HG03097 (cell line): ENCODE measurements around the gene PIEZO2.

Experiments used
- ATAC-seq: cut with Tn5 transposase; IDR thresholded peaks from one replicate; pipeline ENCODE4 v1.9.1; 2021; ENCODE audit not compliant: unreplicated experiment, low FRiP score

Gene PIEZO2

DNA sequence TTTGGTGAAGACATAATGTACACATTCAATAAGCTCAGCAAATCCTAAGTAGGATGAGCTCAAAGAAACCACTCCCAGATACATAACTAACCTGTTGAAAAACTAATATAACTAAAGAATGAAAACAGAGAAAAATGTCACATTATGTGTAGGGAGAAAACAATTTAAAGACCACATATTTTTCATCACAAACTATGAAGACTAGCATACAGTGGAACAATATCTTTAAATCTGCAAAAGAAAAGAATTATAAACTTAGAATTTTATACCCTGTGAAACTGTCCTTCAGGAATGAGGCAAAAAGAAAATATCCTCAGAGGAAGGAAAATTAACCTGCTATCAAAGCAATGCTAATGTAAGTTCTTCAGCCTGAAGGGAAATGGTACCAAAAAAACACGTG, 151.5 kb downstream of the PIEZO2 start:
- no peak for ATAC-seq

- ATAC-seq = no peak
These were observed 153.8 kb downstream of the PIEZO2 start for GRCh38 chr18:10995550-10995949.

DNA sequence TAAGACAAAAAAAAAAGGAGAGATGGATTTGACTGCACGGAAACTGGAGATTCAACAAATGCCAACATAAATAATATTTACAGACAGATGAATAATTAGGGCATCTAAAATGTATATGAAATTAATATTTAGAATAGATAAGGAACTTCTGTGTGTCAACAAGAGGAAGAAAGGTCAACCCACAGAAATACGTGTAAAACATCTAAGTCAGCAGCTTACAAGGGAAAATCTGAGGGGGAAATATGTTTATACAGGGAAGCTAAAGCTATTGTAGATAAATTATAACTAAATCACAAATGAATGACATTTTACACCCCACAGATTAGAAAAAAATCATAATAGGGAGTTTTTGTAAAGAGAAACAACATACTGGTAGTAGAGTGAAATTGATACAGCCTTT, 159.9 kb downstream of the PIEZO2 start:
- no peak for ATAC-seq

DNA sequence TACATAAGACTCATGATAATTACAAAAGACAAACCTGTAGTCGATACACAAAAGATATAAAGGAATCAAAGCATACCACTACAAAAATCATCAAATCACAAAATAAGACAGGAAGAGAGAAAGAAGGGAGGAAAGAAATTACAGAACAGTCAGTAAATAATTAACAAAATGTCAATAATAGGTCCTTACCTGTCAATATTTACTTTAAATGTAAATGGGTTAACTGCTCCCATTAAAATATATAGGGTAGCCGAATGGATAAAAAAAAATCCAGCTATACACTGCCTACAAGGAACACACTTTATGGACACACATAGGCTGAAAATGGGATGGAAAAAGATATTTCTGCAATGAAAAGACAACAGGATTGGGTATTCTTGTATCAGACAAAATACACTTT, 163.7 kb downstream of the PIEZO2 start:
- ATAC-seq = no peak

- ATAC-seq = no peak
These were observed 170.0 kb downstream of the PIEZO2 start for GRCh38 chr18:10979411-10979810.

DNA sequence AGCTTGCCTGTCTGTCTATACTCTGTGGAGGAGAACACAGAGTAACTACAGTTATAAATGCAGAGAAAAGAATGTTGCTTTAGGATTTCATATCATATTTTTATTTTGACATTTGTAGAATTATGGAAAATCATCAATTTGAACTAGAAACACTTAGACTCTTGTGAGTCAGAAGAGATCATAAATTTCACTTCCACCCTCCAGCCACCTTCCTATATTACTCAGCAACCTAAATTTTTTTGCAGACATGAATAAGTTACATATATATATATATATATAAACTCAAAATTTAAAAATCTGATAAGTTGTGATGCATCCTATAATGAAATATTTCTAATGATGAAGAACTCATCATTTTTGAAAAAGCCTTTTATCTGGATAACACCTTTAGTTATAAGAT, 172.3 kb downstream of the PIEZO2 start:
- no peak for ATAC-seq

- no peak for ATAC-seq
These were observed 175.7 kb downstream of the PIEZO2 start for GRCh38 chr18:10973567-10974203.

GRCh38 chr18:10971717-10972116, 177.7 kb downstream of the PIEZO2 start:
- no peak for ATAC-seq

DNA sequence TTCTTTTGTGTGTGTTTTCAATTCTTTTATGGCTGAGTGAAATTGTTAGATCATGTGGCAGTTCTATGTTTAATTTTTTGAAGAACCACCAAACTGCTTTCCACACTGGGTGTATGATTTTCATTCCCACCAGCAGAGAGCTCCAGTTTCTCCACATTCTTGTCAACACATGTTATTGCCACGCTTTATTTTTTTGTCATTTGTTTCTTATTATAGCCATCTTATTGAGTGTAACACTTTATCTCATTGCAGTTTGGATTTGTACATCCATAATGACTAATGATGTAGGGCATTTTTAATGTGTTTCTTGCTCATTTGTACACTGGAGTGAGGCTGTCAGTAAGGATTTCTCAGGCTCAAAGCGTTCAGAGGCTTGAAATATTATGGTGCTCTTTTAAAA, 184.2 kb downstream of the PIEZO2 start:
- ATAC-seq = no peak

GRCh38 chr18:10953672-10954071, 195.7 kb downstream of the PIEZO2 start:
- no peak for ATAC-seq

- no peak for ATAC-seq
These were observed 197.5 kb downstream of the PIEZO2 start for GRCh38 chr18:10951631-10952544.

- ATAC-seq = no peak
These were observed 198.3 kb downstream of the PIEZO2 start for GRCh38 chr18:10950876-10951630.

DNA sequence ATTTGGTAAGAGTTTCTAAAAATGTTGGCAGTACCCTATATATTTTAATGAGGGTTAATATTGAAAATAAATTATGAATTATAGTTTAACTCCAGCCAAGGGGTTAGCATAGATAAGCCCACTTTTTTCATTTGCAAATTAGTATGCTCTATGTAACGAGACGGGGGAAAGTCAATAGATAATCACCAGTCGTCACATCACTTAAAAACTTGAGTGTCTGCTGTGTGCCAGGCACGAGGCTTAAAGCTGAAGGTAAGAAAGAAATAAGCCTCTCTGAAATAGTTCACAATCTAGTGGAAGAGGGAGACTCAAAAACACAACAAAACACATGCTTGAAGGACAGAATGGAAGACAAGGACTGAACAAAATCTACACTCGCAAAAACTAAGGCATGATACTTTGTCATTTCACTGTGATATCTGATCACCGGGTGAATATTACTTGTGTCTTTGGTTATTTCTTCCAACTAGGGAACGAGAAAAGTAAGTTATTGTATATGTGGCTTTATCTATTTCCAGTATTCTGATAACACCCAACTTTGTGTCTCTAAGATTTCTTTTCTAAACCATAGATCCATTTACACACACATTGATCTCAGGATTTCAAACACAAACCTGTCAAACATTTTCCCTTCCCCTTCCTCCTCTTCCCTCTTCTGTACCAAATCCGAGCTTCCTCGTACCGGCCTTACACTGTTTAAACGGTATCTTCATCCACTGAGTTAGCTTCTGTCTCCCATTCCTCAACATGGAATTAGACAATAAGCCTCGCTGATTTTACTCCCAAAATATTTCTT, 199.1 kb downstream of the PIEZO2 start:
- ATAC-seq = no peak

DNA sequence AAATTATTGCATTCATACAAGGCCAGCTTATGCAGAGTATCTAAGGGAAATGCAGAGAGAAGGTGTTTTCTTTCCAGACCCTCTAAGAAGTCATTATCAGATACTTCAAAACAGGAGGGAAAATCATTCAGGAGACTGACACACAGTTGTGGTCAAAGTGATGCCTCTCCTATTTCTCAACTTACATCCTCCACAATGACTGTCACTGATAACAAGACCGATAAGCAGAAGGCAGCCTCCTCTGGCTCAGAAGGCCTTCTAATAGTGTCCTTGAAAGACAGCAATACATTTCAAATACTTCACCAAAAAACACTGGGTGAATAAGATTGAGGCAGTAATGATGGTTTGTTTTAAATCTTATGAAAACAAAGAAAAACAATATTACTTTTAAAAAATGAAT, 199.7 kb downstream of the PIEZO2 start:
- no peak for ATAC-seq

- ATAC-seq = no peak
These were observed 200.9 kb downstream of the PIEZO2 start for GRCh38 chr18:10948421-10948820.

- ATAC-seq = no peak
These were observed 203.3 kb downstream of the PIEZO2 start for GRCh38 chr18:10946058-10946457.

DNA sequence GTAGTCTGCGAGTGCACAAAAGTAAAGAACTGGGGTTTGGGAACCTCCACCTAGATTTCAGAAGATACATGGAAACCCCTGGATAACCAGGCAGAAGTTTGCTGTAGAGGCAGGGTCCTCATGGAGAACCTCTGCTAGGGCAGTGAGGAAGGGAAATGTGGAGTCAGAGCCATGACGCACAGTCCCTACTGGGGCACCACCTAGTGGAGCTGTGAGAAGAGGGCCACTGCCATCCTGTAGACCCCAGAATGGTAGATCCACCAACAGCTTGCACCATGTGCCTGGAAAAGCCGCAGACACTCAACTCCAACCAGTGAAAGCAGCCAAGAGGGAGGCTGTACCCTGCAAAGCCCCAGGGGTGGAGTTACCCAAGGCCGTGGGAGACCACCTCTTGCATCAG, 206.4 kb downstream of the PIEZO2 start:
- no peak for ATAC-seq

DNA sequence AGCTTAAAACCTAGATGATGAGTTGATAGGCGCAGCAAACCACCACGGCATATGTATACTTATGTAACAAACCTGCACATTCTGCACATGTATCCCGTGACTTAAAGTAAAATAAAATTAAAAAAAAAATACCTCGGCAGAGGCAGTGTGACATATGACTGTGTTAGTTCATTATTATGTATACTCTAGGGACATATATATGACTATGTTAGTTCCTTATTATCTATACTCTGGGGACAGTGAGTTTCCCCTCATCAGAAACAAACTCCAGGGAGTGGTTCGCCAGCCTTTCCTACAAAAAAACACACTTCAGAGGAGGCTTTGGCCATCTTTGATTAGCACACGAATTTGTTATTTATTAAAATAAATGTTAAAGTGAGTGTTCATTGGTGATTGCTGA, 209.5 kb downstream of the PIEZO2 start:
- no peak for ATAC-seq

GRCh38 chr18:10937743-10938640, 211.4 kb downstream of the PIEZO2 start:
- no peak for ATAC-seq
